Mesothelial cell of epicardium (in vitro differentiated cells): ENCODE data around the gene RNF14. TPM values are rescaled to one million over a fixed set of nuclear protein-coding genes. Genes with fewer than 3 reads are reported as not detected.

ENCODE experiments used
- DNase-seq, 2 experiments: peaks; one replicate each; pipeline ENCODE4 v3.0.0; 2021; ENCODE audit warnings: low spot score in 2 of 2; ENCODE audit not compliant: unreplicated experiment in 2 of 2
- H3K27ac Mint-ChIP-seq: 2 replicates; pipeline ENCODE4 v1.8.0; 2021; ENCODE audit warnings: mixed read lengths
- H3K27me3 Mint-ChIP-seq: 2 replicates; pipeline ENCODE4 v1.8.0; 2021; ENCODE audit warnings: low read depth, mixed read lengths
- H3K36me3 Mint-ChIP-seq: 2 replicates; pipeline ENCODE4 v1.8.0; 2021; ENCODE audit warnings: mixed read lengths
- H3K4me1 Mint-ChIP-seq: 2 replicates; pipeline ENCODE4 v1.8.0; 2021; ENCODE audit warnings: mixed read lengths
- H3K4me3 Mint-ChIP-seq: 2 replicates; pipeline ENCODE4 v1.8.0; 2021; ENCODE audit warnings: mild to moderate bottlenecking, moderate library complexity, mixed read lengths
- H3K9me3 Mint-ChIP-seq: 2 replicates; pipeline ENCODE4 v1.8.0; 2021; ENCODE audit warnings: mixed read lengths
- CTCF ChIP-seq: fragments of 200-600 bp; sonication (generic); IDR thresholded peaks from one replicate; pipeline ENCODE4 v1.5.0; 2021; ENCODE audit warnings: antibody characterized with exemption; ENCODE audit not compliant: unreplicated experiment
- total RNA-seq: library from RNA; stranded (reverse); gene quantifications from 3 replicates; pipeline ENCODE4 v1.2.1, GENCODE V29; 2021

Gene RNF14
- total RNA-seq, 1 donor from 2014 or later: 34.0 TPM

GRCh38 chr5:142007237-142007544, 38.3 kb downstream of the RNF14 start:
- Mint-ChIP-seq H3K4me3 (no peak overlapping the region), H3K36me3 (peaks cover 40% of the 10 kb centered on the region), H3K27me3 (no peaks in the 10 kb centered on the region), H3K27ac (no peak overlapping the region), H3K9me3 (no peaks in the 10 kb centered on the region), H3K4me1 (peaks cover 11% of the 10 kb centered on the region)
- TF ChIP-seq CTCF: no peak
- no peak for DNase-seq

GRCh38 chr5:142008813-142009212, 39.9 kb downstream of the RNF14 start:
- Mint-ChIP-seq H3K9me3 (no peaks in the 10 kb centered on the region), H3K4me3 (no peak overlapping the region), H3K4me1 (peaks cover 18% of the 10 kb centered on the region), H3K27me3 (no peaks in the 10 kb centered on the region), H3K27ac (no peak overlapping the region), H3K36me3 (peaks cover 31% of the 10 kb centered on the region)
- no peak for DNase-seq
- no peak for TF ChIP-seq CTCF

- no peaks in the 10 kb centered on the region for H3K27me3 Mint-ChIP-seq
- H3K9me3 Mint-ChIP-seq: no peaks in the 10 kb centered on the region
- H3K4me1 Mint-ChIP-seq: peaks cover 13% of the 10 kb centered on the region
- peaks cover 31% of the 10 kb centered on the region for H3K36me3 Mint-ChIP-seq
- no peak for TF ChIP-seq CTCF
- no peak overlapping the region for H3K4me3 Mint-ChIP-seq
- H3K27ac Mint-ChIP-seq: no peak overlapping the region
- no peak for DNase-seq
Measured at GRCh38 chr5:142009886-142010285, 41.0 kb downstream of the RNF14 start.

GRCh38 chr5:142011572-142012185, 42.8 kb downstream of the RNF14 start:
- peaks cover 13% of the 10 kb centered on the region for H3K4me1 Mint-ChIP-seq
- H3K27me3 Mint-ChIP-seq: no peaks in the 10 kb centered on the region
- no peaks in the 10 kb centered on the region for H3K9me3 Mint-ChIP-seq
- peaks cover 20% of the 10 kb centered on the region for H3K36me3 Mint-ChIP-seq
- no peak for TF ChIP-seq CTCF
- H3K27ac Mint-ChIP-seq: peak overlapping the region; percentile 66
- peak overlapping the region; percentile 81 for H3K4me3 Mint-ChIP-seq
- no peak for DNase-seq

GRCh38 chr5:142012186-142012785, 43.4 kb downstream of the RNF14 start:
- Mint-ChIP-seq H3K9me3 (no peaks in the 10 kb centered on the region), H3K27me3 (peaks cover 1% of the 10 kb centered on the region), H3K4me1 (peaks cover 13% of the 10 kb centered on the region), H3K4me3 (peak overlapping the region; percentile 81), H3K27ac (peak overlapping the region; percentile 66), H3K36me3 (peaks cover 16% of the 10 kb centered on the region)
- TF ChIP-seq CTCF: no peak
- peak in 1 of 2 experiments; percentile 46 for DNase-seq
